K562 (cell line): Measurements from ENCODE around the gene FOXJ1. TPM values are rescaled to one million over a fixed set of nuclear protein-coding genes. Genes with fewer than 3 reads are reported as not detected.
A peak's percentile ranks its signal among the peaks of the same experiment; 100 is the strongest.

Experiments used
- ARID2 ChIP-seq: fragments of 450-650 bp; IDR thresholded peaks from 2 replicates; pipeline ENCODE4 v1.6.1; 2017; ENCODE audit warnings: antibody characterized with exemption, mild to moderate bottlenecking
- ATF3 ChIP-seq, 2 experiments: fragments of 450-650 bp in 1 of 2; sonication (generic) in 1 of 2; formaldehyde crosslinking in 1 of 2; IDR thresholded peaks in 1 of 2; conservative IDR thresholded peaks in 1 of 2; 2 replicates each; pipeline versions ENCODE4 v1.6.1 to v1.8.1; 2016 to 2023; ENCODE audit warnings: mild to moderate bottlenecking in 2 of 2, moderate library complexity in 2 of 2, inconsistent platforms in 1 of 2, missing genetic modification reagents in 1 of 2
- CTBP1 ChIP-seq: fragments of 450-650 bp; IDR thresholded peaks from 2 replicates; pipeline ENCODE4 v1.6.1; 2016; ENCODE audit warnings: borderline replicate concordance
- ETS2 ChIP-seq: IDR thresholded peaks from 2 replicates; pipeline ENCODE4 v1.6.1; 2016; ENCODE audit warnings: borderline replicate concordance, missing genetic modification characterization, mild to moderate bottlenecking, moderate library complexity, missing compliant biosample characterization; ENCODE audit not compliant: poor library complexity, severe bottlenecking
- HDAC1 ChIP-seq, 2 experiments: fragments of 450-650 bp; IDR thresholded peaks; 2 replicates each; pipeline ENCODE4 v1.6.1; 2016 to 2017; ENCODE audit warnings: inconsistent platforms in 1 of 2, mild to moderate bottlenecking in 1 of 2, moderate library complexity in 1 of 2
- HDAC6 ChIP-seq: IDR thresholded peaks from 2 replicates; pipeline ENCODE4 v1.6.1; 2012; ENCODE audit warnings: low read depth, mild to moderate bottlenecking, control low read depth, inconsistent platforms, low read length, moderate library complexity
- HNRNPK ChIP-seq: fragments of 200-400 bp; formaldehyde crosslinking; IDR thresholded peaks from one replicate; pipeline ENCODE4 v1.6.1; 2018; ENCODE audit warnings: mild to moderate bottlenecking, low read depth, low read length; ENCODE audit not compliant: poor library complexity, severe bottlenecking
- IRF9 ChIP-seq: fragments of 450-650 bp; IDR thresholded peaks from 2 replicates; pipeline ENCODE4 v1.6.1; 2016; ENCODE audit warnings: missing biosample characterization, missing genetic modification characterization
- JUND ChIP-seq, 2 experiments: IDR thresholded peaks; 2 replicates in 1 of 2; 3 replicates in 1 of 2; pipeline ENCODE4 v1.6.1; 2011; ENCODE audit warnings: borderline replicate concordance in 2 of 2, low read depth in 2 of 2, low read length in 2 of 2, improper control_type of control experiment in 1 of 2, missing biosample characterization in 1 of 2, missing genetic modification characterization in 1 of 2, missing genetic modification reagents in 1 of 2
- NCOA6 ChIP-seq: fragments of 450-650 bp; IDR thresholded peaks from 2 replicates; pipeline ENCODE4 v1.6.1; 2017; ENCODE audit warnings: mild to moderate bottlenecking
- RNF219 ChIP-seq: fragments of 250-450 bp; sonication (Bioruptor Pico); IDR thresholded peaks from 2 replicates; pipeline ENCODE4 v1.5.0; 2022; ENCODE audit warnings: mild to moderate bottlenecking
- SMC3 ChIP-seq: conservative IDR thresholded peaks from 2 replicates; pipeline ENCODE4 v1.6.1; 2011; ENCODE audit warnings: low read depth, low read length, improper control_type of control experiment; ENCODE audit not compliant: insufficient read depth
- SP2 ChIP-seq: IDR thresholded peaks from 2 replicates; pipeline ENCODE4 v1.6.1; 2011; ENCODE audit warnings: mild to moderate bottlenecking, low read depth, low read length, moderate library complexity; ENCODE audit not compliant: poor library complexity, severe bottlenecking; ENCODE audit errors: extremely low read depth
- TAL1 ChIP-seq: fragments of 450-650 bp; IDR thresholded peaks from 2 replicates; pipeline ENCODE4 v1.6.1; 2016; ENCODE audit warnings: mild to moderate bottlenecking
- TCF3 ChIP-seq: sonication (generic); formaldehyde crosslinking; IDR thresholded peaks from 2 replicates; pipeline ENCODE4 v1.4.0; 2020; ENCODE audit warnings: mild to moderate bottlenecking, missing genetic modification reagents
- ZBTB26 ChIP-seq: fragments of 450-650 bp; formaldehyde crosslinking; IDR thresholded peaks from 2 replicates; pipeline ENCODE4 v1.4.0; 2022; ENCODE audit warnings: missing genetic modification characterization
- ZNF184 ChIP-seq: sonication (generic); formaldehyde crosslinking; IDR thresholded peaks from 2 replicates; pipeline ENCODE4 v1.5.0; 2020; ENCODE audit warnings: missing genetic modification reagents
- ZNF212 ChIP-seq: fragments of 450-650 bp; formaldehyde crosslinking; IDR thresholded peaks from 2 replicates; pipeline ENCODE4 v1.4.0; 2020; ENCODE audit warnings: mild to moderate bottlenecking
- ZNF282 ChIP-seq: sonication (generic); formaldehyde crosslinking; IDR thresholded peaks from 2 replicates; pipeline ENCODE4 v1.8.1; 2023; ENCODE audit warnings: missing genetic modification reagents
- ZNF57 ChIP-seq: fragments of 450-650 bp; formaldehyde crosslinking; IDR thresholded peaks from 2 replicates; pipeline ENCODE4 v1.4.0; 2020; ENCODE audit warnings: mild to moderate bottlenecking, moderate library complexity
- ZNF589 ChIP-seq: fragments of 200-800 bp; sonication (Bioruptor generic); IDR thresholded peaks from 2 replicates; pipeline ENCODE4 v1.6.1; 2016; ENCODE audit warnings: low read depth, missing genetic modification characterization, missing compliant biosample characterization
- ZNF696 ChIP-seq: fragments of 250-450 bp; sonication (Bioruptor Pico); conservative IDR thresholded peaks from 2 replicates; pipeline ENCODE4 v1.4.0; 2020; ENCODE audit warnings: mild to moderate bottlenecking, moderate library complexity
- ZNF717 ChIP-seq: fragments of 250-450 bp; sonication (Bioruptor Pico); IDR thresholded peaks from 2 replicates; pipeline ENCODE4 v1.5.0; 2021
- polyA plus RNA-seq, 8 experiments: library from polyadenylated mRNA; depleted of rRNA in 4 of 8; stranded (reverse) in 5 of 8; unstranded in 3 of 8; fragments of >200 nt; fragmentation: Nextera tagmentation in 2 of 8; fragmentation: Illumina TruSeq in 1 of 8; extraction: Ambion mirVana in 2 of 8; extraction: Trizol in 1 of 8; gene quantifications; 2 replicates each; pipeline versions ENCODE4 v1.2.1 to v1.2.3, GENCODE V29; 2011 to 2014; ENCODE audit warnings: inconsistent platforms in 1 of 8, missing spikeins in 1 of 8
- total RNA-seq, 7 experiments: library from RNA; depleted of rRNA in 6 of 7; stranded (reverse); fragments of >200 nt in 6 of 7; fragmentation: Illumina TruSeq in 2 of 7; extraction: Trizol in 2 of 7; gene quantifications; 2 replicates each; pipeline versions ENCODE4 v1.2.1 to v1.2.3, GENCODE V29; 2011 to 2021; ENCODE audit warnings: low replicate concordance in 1 of 7

Gene FOXJ1
- total and polyA plus RNA-seq, 9 of the 15 experiments (the other 6 are each of a cell fraction or from before 2014, with no cell fraction given): 0.07 TPM; not detected in 8

GRCh38 chr17:76182016-76182764, 41.1 kb upstream of the FOXJ1 start (continued):
- TF ChIP-seq ETS2 (no peak), SP2 (no peak), ZNF589 (no peak), CTBP1 (peak; percentile 78; the same call in 1 of the 2 replicates), SMC3 (peak; percentile 67), TCF3 (peak; percentile 41; the same call in 1 of the 2 replicates), HDAC1 (IDR thresholded peaks at IDR 0.05) (peak in 1 of 2 experiments; percentile 70; a peak in 2 of 4 replicates), ZNF282 (no peak), ZBTB26 (no peak), ZNF184 (CRISPR knock-in tag) (no peak), HNRNPK (no peak), JUND (IDR thresholded peaks at IDR 0.05; ENCODE audit: borderline replicate concordance, low read depth, low read length) (peak; percentile 42), JUND (tag; IDR thresholded peaks at IDR 0.05; ENCODE audit: borderline replicate concordance, low read depth, low read length) (peak; percentile 67; the same call in 2 of the 3 replicates), NCOA6 (no peak), RNF219 (CRISPR knock-in tag) (no peak), TAL1 (no peak), IRF9 (tag) (no peak), ZNF717 (CRISPR knock-in tag) (no peak), ZNF696 (no peak), ARID2 (no peak), ATF3 (IDR thresholded peaks at IDR 0.05) (peak; percentile 32; the same call in 1 of the 2 replicates), ATF3 (CRISPR knock-in tag; conservative IDR thresholded peaks at IDR 0.05) (no peak), ZNF57 (CRISPR knock-in tag) (no peak), HDAC6 (no peak), ZNF212 (CRISPR knock-in tag) (no peak)
